ENCODE results near the gene RPS27A. TPM values are rescaled to one million over a fixed set of nuclear protein-coding genes. Genes with fewer than 3 reads are reported as not detected.

The RPS27A gene
- total RNA-seq, 1 donor from 2014 or later = 239 TPM

Other genes starting within 250 kb of the RPS27A start
- 183 TPM for gene RTN4, start 182.2 kb upstream of the RPS27A start, total RNA-seq
- 3.5 TPM for gene CLHC1, start 395 bp upstream of the RPS27A start, total RNA-seq
- 21.4 TPM for gene MTIF2, start 36.5 kb downstream of the RPS27A start, total RNA-seq
- 12.0 TPM for gene CCDC88A, start 187.2 kb downstream of the RPS27A start, total RNA-seq